CD4-positive, alpha-beta T cell (primary cell): ENCODE results near the gene EDN1. TPM values are rescaled to one million over a fixed set of nuclear protein-coding genes. Genes with fewer than 3 reads are reported as not detected.

Source experiments
- ATAC-seq: fragments of 200-7000 bp; cut with Tn5 transposase; one replicate; pipeline ENCODE4 v1.10.0; 2022; ENCODE audit warnings: mild to moderate bottlenecking; ENCODE audit not compliant: poor library complexity
- CTCF ChIA-PET: fragments of 350-600 bp; sonication (Branson Sonifier 250); formaldehyde crosslinking; loops from one replicate; lab custom pipeline; 2021; ENCODE audit warnings: antibody characterized with exemption, inconsistent platforms; lab: Charles Lee
- POLR2A ChIA-PET: fragments of 350-600 bp; sonication (Branson Sonifier 250); formaldehyde crosslinking; loops from one replicate; lab custom pipeline; 2021; ENCODE audit warnings: antibody characterized with exemption, inconsistent platforms; lab: Charles Lee
- DNase-seq, 14 experiments: peaks; one replicate each; pipeline ENCODE4 v3.0.0-alpha.2; 2013 to 2020; ENCODE audit warnings: mixed read lengths in 2 of 14
- H3K27ac ChIP-seq, 2 donors: one replicate each; pipeline versions ENCODE4 v1.5.1 to v1.7.0; 2013; ENCODE audit warnings: low read length in 2 of 2, low read depth in 1 of 2, mild to moderate bottlenecking in 1 of 2
- H3K27me3 ChIP-seq, 2 experiments: 1 replicate in 1 of 2; 2 replicates in 1 of 2; pipeline versions ENCODE4 v1.6.1 to v1.7.0; 2013; ENCODE audit warnings: low read length in 2 of 2, control low read depth in 1 of 2, mild to moderate bottlenecking in 1 of 2, moderate library complexity in 1 of 2; ENCODE audit not compliant: insufficient read depth in 2 of 2, control insufficient read depth in 1 of 2
- H3K36me3 ChIP-seq: one replicate; pipeline ENCODE4 v1.6.1; 2013; ENCODE audit warnings: low read length, control low read depth; ENCODE audit not compliant: insufficient read depth
- H3K4me1 ChIP-seq: one replicate; pipeline ENCODE4 v1.6.1; 2013; ENCODE audit warnings: low read length, control low read depth; ENCODE audit not compliant: insufficient read depth
- H3K4me3 ChIP-seq: one replicate; pipeline ENCODE4 v1.5.1; 2013; ENCODE audit warnings: mild to moderate bottlenecking, low read length, moderate library complexity
- H3K9me3 ChIP-seq, 2 experiments: 1 replicate in 1 of 2; 2 replicates in 1 of 2; pipeline versions ENCODE4 v1.6.1 to v1.7.0; 2013; ENCODE audit warnings: low read length in 2 of 2, mild to moderate bottlenecking in 2 of 2, control low read depth in 1 of 2, moderate library complexity in 1 of 2; ENCODE audit not compliant: control insufficient read depth in 1 of 2, insufficient read depth in 1 of 2
- H3K27ac Mint-ChIP-seq: one replicate; pipeline ENCODE4 v1.8.0; 2020; ENCODE audit warnings: mixed read lengths
- H3K27me3 Mint-ChIP-seq: one replicate; pipeline ENCODE4 v1.8.0; 2021; ENCODE audit warnings: mixed read lengths
- H3K36me3 Mint-ChIP-seq: one replicate; pipeline ENCODE4 v1.8.0; 2021; ENCODE audit warnings: low read depth, mixed read lengths
- H3K4me1 Mint-ChIP-seq: one replicate; pipeline ENCODE4 v1.8.0; 2021; ENCODE audit warnings: low read depth, mixed read lengths
- H3K4me3 Mint-ChIP-seq: one replicate; pipeline ENCODE4 v1.8.0; 2020; ENCODE audit warnings: mild to moderate bottlenecking, mixed read lengths
- H3K9me3 Mint-ChIP-seq: one replicate; pipeline ENCODE4 v1.8.0; 2020; ENCODE audit warnings: mixed read lengths
- CTCF ChIP-seq: fragments of 200-600 bp; IDR thresholded peaks from one replicate; pipeline ENCODE4 v1.8.0; 2022; ENCODE audit warnings: antibody characterized with exemption, mild to moderate bottlenecking
- intact Hi-C, 2 experiments: fragments of 100-400 bp; cut with DNase I in 1 of 2; cut with micrococcal nuclease in 1 of 2; formaldehyde crosslinking; loops; one replicate each; pipeline versions ENCODE4 v1.15.1 to v1.9.0; 2023 to 2025; cut with DNase I, micrococcal nuclease
- total RNA-seq, 174 experiments: library from RNA in 2 of 174; stranded (reverse) in 2 of 174; gene quantifications; one replicate each; pipeline ENCODE4 v1.2.3 and lab custom pipeline; 2021 to 2026

The EDN1 gene
- total RNA-seq, 2 experiments from 2014 or later, result 0.80 to 1.1 TPM

GRCh38 chr6:12298995-12299394 is 8.8 kb downstream of the EDN1 start:
- H3K27ac ChIP-seq, result no peak overlapping the region
- Mint-ChIP-seq H3K27me3 (peaks cover 17% of the 10 kb centered on the region), H3K27ac (no peak overlapping the region), H3K4me3 (no peak overlapping the region), H3K36me3 (no peaks in the 10 kb centered on the region), H3K9me3 (no peaks in the 10 kb centered on the region), H3K4me1 (no peaks in the 10 kb centered on the region)
- no peaks in the 10 kb centered on the region for H3K4me1 ChIP-seq
- ChIA-PET CTCF (no interaction called here), POLR2A (no interaction called here)
- H3K4me3 ChIP-seq, result no peak overlapping the region
- ATAC-seq, result no peak
- no peak for TF ChIP-seq CTCF
- no peak for DNase-seq
- H3K36me3 ChIP-seq, result no peaks in the 10 kb centered on the region
- intact Hi-C loops, result no loop called here
- H3K27me3 ChIP-seq, result no peaks in the 10 kb centered on the region
- no peaks in the 10 kb centered on the region for H3K9me3 ChIP-seq

DNA sequence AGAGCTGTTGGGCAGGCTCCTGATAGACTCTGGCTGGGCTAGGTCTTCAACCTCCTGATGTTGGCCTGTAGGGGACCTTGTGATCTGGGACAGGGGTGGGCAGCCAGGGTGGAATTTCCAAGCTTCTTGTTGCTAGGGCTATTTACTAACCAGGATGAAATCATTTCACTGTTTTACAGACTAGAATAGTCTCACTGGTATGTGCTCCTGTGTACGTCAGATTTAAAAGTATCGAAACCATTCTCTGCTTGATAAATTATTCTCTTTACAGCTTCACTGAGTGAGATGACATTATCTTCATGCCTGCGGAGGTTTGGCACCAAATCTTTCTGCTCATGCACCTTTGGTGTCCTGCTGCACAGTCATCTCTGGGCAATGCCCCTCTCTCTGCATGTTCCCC is 10.9 kb downstream of the EDN1 start:
- no peak for DNase-seq
- no peak overlapping the region for H3K27ac Mint-ChIP-seq
- ATAC-seq, result no peak
- intact Hi-C loops, result no loop called here
- ChIA-PET CTCF (interaction anchor here (1.7 kb wide), 1 partner anchor 11 kb away, joined by 5 read pairs; the partner anchor contains the start of gene EDN1), POLR2A (interaction anchor here (1.4 kb wide), 1 partner anchor 12 kb away, joined by 3 read pairs; no protein-coding TSS in a partner anchor)
- H3K36me3 Mint-ChIP-seq, result no peaks in the 10 kb centered on the region
- H3K9me3 ChIP-seq, result no peaks in the 10 kb centered on the region
- H3K36me3 ChIP-seq, result no peaks in the 10 kb centered on the region
- H3K4me3 Mint-ChIP-seq, result no peak overlapping the region
- H3K4me1 Mint-ChIP-seq, result no peaks in the 10 kb centered on the region
- no peaks in the 10 kb centered on the region for H3K9me3 Mint-ChIP-seq
- no peaks in the 10 kb centered on the region for H3K4me1 ChIP-seq
- H3K27ac ChIP-seq, result no peak overlapping the region
- peaks cover 16% of the 10 kb centered on the region for H3K27me3 Mint-ChIP-seq
- no peaks in the 10 kb centered on the region for H3K27me3 ChIP-seq
- TF ChIP-seq CTCF, result no peak
- no peak overlapping the region for H3K4me3 ChIP-seq

- Mint-ChIP-seq H3K27ac (no peak overlapping the region), H3K36me3 (no peaks in the 10 kb centered on the region), H3K4me1 (no peaks in the 10 kb centered on the region), H3K4me3 (no peak overlapping the region), H3K9me3 (no peaks in the 10 kb centered on the region), H3K27me3 (peaks cover 16% of the 10 kb centered on the region)
- ChIA-PET CTCF (interaction anchor here (1.5 kb wide), 1 partner anchor 15 kb away, joined by 3 read pairs; no protein-coding TSS in a partner anchor), POLR2A (no interaction called here)
- Histone ChIP-seq H3K9me3 (no peaks in the 10 kb centered on the region), H3K4me1 (no peaks in the 10 kb centered on the region), H3K4me3 (no peak overlapping the region), H3K36me3 (no peaks in the 10 kb centered on the region), H3K27me3 (no peaks in the 10 kb centered on the region), H3K27ac (no peak overlapping the region)
- TF ChIP-seq CTCF, result no peak
- DNase-seq (no peak), ATAC-seq (no peak)
- intact Hi-C loops, result no loop called here
These were observed 14.3 kb downstream of the EDN1 start for GRCh38 chr6:12304487-12304886.
